Right ventricle myocardium inferior (tissue), 1 donor: ENCODE measurements around the gene UBE2L3. TPM values are rescaled to one million over a fixed set of nuclear protein-coding genes. Genes with fewer than 3 reads are reported as not detected.
A peak's percentile ranks its signal among the peaks of the same experiment; 100 is the strongest.
"Not testable (repeated sequence)": the region's sequence is repeated elsewhere in the genome, so short reads cannot be mapped to it uniquely, and the experiment has no call there.

Source experiments
- ATAC-seq: fragments of 200-7000 bp; cut with Tn5 transposase; one replicate; pipeline ENCODE4 v1.9.1; 2020; ENCODE audit warnings: mild to moderate bottlenecking, moderate library complexity
- DNase-seq: peaks from one replicate; pipeline ENCODE4 v3.0.0; 2021; ENCODE audit errors: missing footprints
- intact Hi-C: fragments of 100-400 bp; cut with DNase I; formaldehyde crosslinking; loops from one replicate; pipeline ENCODE4 v1.11.0; 2022
- long read RNA-seq: library from polyadenylated mRNA; unstranded; transcript quantifications from one replicate; pipeline ENCODE4 v2.0.0, GENCODE V29; 2021
- total RNA-seq: library from RNA; stranded (reverse); fragmentation: NEBNext Ultra II Directional; extraction: Animal tissue kit (Norgen Biotek cat#: 25700); gene quantifications from one replicate; pipeline ENCODE4 v1.2.1, GENCODE V29; 2021
- donor health status: DM: no; HTN: yes; CAD: no; lungs with severe emphysema.

Gene UBE2L3
- total RNA-seq = 51.0 TPM
- long read RNA-seq, transcript UBE2L3-201 (4 exons, 3,028 nt) = major isoform, 20 of 30 reads
- long read RNA-seq, partial matches to known transcripts = 4 of 30 reads
- long read RNA-seq, other reads (novel, unspliced or antisense) = 6 of 30 reads

DNA sequence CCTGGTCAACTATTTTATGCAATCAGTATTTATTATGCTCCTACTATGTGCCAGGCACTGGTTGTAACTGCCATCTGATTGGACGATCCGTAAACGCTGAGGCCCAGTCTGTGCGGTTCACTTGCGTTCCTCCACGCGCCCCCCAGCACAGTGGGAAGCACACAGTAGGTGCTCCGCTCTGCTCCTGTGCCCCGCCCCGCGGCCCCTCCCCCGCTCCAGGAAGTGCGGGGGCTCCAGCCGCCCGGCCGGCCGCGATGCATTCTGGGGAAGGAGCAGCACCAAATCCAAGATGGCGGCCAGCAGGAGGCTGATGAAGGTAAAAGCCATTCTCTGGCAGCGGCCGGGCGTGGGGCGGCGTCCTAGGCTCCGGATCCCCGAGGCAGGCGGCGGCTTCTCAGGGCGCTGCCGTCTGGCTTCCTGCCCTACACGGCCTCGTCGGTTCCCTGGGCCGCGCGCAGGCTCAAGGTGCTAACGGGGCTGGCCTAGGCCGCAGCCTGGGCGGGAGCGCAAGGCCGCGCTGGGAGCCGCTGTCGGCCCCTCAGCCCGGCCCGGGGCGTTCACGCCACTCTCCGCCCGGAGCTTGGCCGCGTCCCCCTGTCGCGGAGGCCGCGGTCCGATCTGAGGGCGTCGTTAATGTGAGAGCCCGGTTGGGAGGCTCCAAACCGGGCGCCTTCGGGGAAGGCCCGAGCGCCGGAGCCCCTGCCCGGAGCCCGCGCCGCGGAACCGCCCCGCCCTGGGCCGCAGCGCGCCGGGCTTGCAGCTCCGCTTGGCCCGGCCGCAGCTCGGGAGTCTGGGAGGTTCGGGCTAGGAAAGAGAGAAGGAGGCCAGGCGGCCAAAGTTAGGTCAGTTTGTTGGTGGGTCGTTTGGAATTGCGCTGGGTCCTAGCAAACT lies at the start of gene UBE2L3:
TSS of gene UBE2L3 (plus strand) at position 259 of the 891 bp plus-strand sequence. CDS start at position 290, 31 bp downstream.
- ATAC-seq = peak; percentile 95
- intact Hi-C loops = no loop called here
- peak; percentile 91 for DNase-seq

DNA sequence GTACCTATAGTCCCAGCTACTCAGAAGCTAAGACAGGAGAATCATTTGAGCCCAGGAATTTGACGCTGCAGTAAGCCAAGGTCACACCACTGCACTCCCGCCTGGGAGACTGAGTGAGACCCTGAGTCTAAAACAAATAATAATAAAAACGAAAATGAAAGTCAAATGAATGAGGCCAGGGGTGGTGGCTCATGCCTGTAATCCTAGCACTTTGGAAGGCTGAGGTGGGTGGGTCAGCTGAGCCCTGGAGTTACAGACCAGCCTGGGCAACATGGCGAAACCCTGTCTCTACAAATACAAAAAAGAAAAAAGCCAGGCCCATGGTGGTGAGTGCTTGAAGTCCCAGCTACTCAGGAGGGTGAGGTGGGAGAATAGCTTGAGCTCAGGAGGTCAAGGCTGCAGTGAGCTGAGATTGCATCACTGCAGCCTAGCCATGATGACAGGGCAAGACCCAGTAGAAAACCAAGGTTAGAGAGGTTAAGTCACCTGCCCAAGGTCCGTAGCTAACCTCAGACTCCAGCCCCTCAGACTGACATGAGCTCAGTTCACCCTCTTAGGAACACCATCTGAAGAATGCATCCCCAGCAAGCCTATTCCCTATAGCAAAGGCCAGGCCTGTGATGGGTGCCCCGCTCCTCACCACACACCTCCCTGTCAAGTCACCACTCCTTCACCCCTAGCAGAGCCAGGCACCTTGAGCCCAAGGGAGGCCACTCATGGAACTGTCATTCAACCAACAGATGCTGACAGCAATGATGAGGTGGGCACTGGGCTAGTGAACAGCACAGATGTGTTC lies 40.6 kb upstream of the UBE2L3 start:
- intact Hi-C loops, DNase-seq, ATAC-seq: not testable (repeated sequence)

DNA sequence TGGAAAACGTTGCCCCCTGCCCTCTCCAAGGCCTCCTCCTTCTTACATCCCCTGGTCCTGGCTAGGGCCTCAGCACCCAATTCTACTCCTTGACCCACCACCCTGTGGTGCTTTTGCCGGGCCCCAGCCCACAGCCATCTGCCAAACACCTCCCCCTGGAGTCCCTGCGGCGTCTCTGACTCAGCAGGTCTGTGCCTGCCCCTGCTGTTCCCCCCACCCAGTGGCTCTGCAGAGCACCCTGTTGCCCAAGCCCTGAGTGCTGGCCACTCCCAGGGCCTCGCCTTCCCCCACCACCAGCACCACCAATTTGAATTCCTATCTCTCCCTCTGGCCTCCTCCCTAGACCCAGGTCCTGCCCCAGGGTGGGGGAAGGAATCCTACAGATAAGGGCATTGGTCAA lies 36.0 kb upstream of the UBE2L3 start:
- ATAC-seq, intact Hi-C loops: not testable (repeated sequence)

DNA sequence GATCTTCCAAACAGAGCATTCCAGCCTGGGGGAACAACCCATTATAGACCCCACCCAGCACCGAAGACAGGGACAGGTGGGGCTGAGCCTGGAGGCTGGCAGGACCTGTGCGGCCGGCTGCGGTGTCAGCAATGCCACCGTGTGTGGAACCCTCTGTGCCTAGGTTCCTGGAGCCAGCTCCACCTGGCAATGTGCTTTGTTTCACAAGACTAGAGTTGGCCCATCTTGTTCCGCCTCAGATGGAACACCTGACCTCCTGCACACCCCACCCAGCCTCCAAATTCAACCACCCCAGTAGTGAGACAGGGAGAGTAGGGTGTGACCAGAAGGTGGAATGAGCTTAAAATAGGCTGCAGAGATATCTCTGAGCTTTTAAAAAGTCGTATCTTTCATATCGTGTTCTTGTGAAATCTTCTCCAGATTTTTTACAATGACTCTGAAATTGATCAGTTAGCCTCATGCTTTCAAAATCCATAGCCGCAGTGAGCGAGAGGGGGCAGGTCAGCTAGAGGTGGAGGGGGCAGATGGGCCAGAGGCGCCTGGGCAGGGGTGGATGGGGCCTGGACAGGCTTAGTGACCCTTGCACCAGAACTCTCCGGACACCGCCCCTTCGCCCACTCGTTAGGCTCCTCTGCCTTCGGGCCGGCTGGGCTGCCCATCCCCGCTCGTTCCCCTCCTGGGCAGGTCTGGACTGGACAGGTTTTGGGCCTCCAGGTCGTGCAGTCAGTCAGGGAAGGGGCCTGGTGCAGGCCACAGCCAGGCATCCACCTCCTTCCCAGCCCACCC lies 34.5 kb upstream of the UBE2L3 start:
- intact Hi-C loops, DNase-seq, ATAC-seq: not testable (repeated sequence)

More for the DNA sequence above, 36.0 kb upstream of the UBE2L3 start:
- not testable (repeated sequence) for DNase-seq

DNA sequence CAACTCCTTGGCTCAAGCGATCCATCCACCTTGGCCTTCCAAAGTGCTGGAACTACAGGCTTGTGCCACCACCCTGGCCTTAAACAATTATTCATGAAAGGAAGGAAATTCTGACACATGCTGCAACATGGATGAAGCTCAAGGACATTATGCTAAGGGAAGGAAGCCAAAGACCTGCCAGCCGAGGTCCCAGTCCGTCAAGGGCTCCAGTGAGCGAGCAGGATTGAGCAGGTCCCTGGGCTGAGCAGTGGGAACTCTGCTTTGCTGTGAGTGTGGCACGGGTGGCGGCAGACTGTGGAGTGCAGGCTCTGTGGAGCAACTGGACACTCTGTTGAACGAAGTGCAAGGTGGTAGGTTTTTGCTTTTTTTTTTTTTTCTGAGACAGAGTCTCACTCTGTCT lies 27.7 kb upstream of the UBE2L3 start:
- ATAC-seq, DNase-seq, intact Hi-C loops: not testable (repeated sequence)

DNA sequence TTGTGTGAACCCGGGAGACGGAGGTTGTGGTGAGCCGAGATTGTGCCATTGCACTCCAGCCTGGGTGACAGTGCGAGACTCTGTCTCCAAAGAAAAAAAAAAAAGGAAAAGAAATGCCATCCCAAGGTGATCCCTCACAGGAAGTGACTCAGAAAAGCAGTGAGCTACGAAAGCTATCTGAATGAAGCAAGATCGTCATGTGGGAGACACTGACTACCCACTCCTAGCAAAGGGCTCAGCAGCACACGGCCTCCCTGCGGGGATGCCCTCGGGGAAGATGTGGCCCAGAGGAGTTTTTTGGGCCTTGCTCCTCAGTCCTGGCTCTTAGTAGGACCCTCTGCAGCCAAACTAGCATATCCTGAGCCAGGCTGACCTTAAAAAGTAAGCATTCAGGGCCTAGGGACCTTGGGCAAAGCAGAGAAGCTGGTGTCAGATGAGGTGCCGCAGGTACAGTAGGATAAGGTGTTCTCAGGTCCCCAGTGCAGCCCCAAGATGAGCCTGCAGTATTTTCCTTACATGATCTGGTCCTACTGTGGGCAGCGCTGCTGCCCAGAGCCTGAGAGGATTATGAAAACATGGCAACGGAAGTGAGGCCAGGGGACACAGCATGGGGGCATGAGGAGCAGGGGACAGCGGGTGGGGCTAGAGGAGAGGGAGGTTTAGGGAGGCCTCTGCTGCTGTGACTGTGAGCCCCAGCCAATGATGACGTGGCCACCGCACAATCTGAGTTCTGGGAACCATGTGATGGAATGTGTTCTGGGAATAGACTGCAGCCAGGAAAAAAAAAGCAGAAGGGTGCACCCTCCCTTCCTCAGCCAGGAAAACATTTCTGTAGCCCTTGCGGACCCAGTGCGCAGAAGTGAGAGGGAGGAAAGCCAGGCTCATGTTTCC lies 22.8 kb upstream of the UBE2L3 start:
- DNase-seq, intact Hi-C loops: not testable (repeated sequence)
- peak; percentile 77 for ATAC-seq

DNA sequence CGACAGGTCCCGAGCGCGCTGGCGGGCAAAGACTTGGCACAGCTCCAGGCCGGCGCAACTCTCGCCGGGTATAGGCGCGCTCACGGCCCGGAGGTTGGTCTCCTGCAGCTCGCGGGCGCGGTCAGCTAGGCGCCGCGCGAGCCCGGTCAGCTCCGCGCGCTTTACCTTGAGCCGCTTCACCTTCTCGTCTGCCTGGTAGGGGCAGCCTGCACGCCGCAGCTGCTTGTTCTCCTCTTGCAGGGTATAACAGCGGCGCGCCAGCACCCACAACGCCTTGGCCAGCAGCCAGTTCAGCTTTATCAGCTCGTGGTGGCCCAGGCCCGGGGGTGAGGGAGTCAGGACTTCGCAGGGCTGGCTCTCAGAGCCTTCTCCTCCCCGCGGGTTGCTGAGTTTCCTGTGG lies 18.0 kb upstream of the UBE2L3 start:
- intact Hi-C loops, DNase-seq: not testable (repeated sequence)
- peak; percentile 15 for ATAC-seq

DNA sequence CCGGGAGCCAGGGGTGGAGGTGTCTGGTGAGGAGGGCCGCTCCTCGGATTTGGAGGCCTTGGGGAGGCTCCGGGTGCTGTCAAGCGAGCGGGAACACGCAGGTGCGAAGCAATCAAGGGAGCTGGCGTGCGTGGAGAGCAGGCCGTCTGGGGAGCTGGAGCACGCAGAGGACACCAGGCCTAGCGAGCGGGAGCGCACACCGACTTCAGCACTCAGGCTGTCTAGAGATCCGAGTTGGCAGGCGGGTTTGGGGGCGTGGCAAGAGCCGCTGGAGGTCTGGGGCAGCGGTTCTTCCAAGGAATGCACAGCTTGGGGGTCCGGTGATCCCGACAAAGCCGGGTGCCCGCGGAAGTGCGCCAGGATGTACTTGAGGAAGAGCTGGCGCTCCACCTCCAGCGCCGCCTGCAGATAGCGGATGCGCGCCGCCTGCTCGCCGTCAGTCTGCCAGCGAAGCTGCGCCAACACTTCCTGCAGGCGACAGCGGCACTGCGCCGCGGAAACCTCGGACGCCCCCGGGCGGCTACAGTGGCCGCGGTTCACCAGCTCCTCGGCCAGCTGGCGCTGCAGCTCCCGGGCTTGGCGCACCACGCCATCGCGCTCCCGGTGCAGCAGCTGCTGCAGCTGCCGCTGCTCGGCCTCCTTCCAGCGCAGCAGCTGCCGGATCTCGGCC lies 17.4 kb upstream of the UBE2L3 start:
- ATAC-seq = peak; percentile 87
- intact Hi-C loops, DNase-seq: not testable (repeated sequence)

DNA sequence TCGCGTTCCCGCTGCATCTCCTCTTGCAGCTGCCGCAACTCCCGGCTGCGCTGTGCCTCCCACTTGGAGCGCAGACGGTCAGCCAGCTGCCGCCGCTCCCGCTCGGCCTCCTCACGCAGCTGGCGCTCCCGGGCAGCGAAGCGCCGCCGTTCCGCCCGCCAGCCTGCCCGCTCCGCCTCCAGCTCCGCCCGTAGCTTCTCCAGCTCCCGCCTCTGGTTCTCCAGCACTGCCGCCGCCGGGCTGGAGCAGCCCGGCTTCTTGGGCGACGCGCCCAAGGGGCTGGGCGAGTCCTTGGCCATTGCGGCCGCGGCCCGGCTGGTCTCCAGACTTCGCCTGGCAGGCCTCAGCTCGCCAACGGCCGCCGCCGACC lies 16.9 kb upstream of the UBE2L3 start:
- DNase-seq, intact Hi-C loops: not testable (repeated sequence)
- peak; percentile 87 for ATAC-seq

DNA sequence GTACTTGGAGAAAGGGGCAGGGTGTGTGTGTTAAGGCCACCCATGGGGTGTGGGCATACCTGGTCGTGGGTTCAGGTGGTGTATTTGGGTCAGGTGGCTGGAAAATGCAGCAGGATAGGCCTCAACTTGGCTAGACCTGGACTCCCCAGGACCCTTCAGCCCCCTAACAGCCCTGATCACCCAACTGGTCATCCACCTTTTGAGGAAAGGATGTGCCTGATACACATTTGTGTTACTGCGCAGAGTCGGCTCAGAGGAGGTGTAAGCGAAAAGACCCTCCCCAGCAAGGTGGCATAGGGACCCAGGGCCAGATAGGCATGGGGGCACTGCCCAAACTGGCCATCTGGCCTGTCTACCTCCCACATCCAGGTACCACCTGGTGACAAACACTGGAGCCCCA lies 16.2 kb upstream of the UBE2L3 start, which contains the start of gene RIMBP3C:
TSS of gene RIMBP3C (minus strand) at position 101 of the 400 bp plus-strand sequence. CDS start 485 bp downstream, outside the sequence.
- ATAC-seq, DNase-seq, intact Hi-C loops: not testable (repeated sequence)

DNA sequence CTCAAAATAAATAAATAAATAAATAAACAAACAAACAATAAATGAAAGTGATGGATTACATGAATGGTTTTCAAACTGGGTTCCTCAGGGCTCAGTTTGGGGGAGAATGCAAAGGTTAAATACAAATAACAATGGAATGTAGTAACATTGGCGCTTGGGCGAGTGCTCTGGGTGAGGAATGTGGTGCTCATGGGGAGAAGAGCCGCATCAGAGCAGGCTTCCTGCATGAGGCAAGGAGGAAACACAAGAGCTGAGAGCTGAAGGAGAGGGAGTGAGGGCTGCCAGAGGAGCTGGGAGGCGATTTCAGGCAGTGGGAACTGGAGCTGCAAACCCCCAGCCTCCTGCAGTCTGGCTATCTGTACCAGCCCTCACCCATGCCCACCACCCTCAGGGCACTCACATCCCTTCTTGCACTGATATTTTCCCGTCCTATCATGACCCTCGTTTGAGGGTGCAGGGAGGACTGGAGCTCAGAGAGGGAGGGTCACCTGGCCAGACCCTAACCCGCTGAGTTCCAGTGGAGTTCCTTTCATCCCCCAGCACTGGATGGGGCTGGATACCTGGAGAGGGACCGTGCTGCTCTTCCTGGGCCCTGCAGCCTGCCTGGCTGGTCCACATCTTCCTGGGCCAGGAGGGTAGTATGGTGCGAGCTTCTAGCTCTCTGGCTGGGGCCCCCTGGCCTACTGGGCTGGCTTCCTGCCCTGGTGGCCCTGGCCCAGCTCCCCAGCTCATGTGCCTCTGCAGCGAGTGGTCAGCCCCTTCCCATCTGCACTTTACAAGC lies 8.0 kb upstream of the UBE2L3 start:
- ATAC-seq, intact Hi-C loops: not testable (repeated sequence)

DNA sequence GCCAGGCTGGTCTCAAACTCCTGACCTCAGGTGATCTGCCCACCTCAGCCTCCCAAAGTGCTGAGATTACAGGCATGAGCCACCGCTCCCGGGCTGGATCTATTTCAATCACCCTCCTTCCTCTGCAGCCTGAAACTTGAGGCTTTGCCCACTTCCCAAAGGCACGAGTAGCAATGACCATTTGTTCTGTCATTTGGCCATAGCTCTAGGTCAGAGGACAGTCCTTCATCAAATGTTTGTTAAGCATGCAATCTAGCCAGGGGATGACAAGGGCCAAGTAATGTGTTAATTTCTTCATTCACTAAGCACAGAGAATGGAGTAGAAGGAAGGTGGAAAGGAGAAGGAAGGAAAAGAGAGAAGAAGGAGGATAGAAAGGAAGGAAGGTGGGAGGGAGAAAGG lies 6.9 kb upstream of the UBE2L3 start:
- ATAC-seq, intact Hi-C loops, DNase-seq: not testable (repeated sequence)

More for the DNA sequence above, 8.0 kb upstream of the UBE2L3 start:
- not testable (repeated sequence) for DNase-seq

DNA sequence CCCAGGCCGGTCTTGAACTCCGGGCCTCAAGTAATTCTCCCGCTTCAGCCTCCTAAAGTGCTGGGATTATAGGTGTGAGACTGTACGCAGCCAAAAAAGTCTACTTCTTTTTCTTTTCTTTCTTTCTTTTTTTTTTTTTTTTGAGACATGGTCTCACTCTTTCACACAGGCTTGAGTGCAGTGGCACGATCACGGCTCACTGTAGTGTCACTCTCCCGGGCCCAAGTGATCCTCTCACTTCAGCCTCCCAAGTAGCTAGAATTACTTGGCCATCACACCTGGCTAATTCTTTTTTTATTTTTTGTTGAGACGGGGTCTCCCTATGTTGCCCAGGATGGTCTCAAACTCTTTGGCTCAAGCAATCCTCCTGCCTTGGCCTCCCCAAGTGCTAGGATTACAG lies 3.6 kb upstream of the UBE2L3 start:
- no peak for ATAC-seq
- intact Hi-C loops = no loop called here
- DNase-seq = no peak

DNA sequence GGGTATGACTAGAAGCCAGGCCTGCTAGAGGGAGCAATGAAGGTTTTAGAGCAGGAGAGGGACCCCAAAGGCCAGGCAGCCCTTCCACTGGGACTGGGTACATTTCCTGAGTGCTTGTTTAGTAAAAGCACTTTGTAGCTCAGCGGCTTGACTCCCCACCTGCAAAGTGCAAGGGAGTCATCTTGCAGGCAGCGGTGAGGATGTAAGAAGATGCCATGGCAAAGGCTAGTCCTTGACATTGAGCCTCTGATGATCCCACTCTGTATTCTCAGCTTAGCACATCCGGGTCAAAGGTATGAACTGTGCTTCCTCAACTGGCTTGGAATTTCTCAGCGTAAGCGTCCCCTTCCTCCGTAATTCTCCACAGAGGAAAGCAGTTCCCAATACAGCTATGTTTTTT lies 3.1 kb upstream of the UBE2L3 start:
- intact Hi-C loops = no loop called here
- no peak for DNase-seq
- no peak for ATAC-seq

DNA sequence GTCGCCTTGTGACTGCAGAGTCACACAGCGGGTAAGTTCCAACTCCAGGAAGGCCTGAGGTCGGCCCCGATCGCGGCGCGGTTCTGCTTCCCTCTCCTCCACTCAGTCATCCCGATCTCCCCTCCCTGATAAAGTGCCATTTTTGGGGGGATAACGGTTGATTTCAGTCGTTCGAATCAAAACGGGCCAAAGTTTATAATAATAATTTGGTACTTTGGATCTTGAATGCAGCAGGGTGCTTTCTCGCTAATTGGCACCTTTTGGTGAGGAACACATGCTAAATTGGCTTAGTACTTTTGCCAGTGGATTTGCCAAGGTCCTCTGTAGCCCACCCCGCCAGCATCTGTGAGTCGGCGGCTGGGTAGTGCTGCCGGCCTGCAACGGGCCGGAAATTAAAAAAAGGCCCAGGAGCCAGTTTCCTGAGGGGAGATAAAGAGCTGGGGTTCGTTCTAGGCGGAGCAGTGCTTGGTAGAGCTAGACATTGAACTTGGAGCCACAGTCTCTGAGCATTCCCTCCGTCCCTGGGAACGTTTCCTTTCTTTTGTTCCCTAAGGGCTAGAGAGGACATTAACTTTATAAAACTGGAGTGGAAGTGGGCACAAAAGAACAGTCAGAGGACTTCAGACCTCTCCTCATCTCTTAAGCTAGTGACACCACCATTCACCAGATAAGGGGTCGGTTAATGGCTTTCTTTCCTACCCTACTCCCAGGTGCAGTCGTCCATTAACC lies 997 bp downstream of the UBE2L3 start:
- intact Hi-C loops = no loop called here
- ATAC-seq (no peak), DNase-seq (no peak)

DNA sequence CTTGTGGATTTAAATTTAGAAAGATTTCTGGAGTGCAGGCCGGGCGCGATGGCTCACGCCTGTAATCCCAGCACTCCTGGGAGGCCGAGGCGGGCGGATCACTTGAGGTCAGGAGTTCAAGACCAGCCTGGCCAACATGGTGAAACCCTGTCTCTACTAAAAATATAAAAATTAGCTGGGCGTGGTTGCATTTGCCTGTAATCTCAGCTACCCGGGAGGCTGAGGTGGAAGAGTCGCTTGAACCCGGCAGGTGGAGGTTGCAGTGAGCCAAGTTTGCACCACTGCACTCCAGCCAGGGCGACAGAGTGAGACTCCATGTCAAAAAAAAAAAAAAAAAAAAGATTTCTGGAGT lies 1.5 kb downstream of the UBE2L3 start:
- ATAC-seq, DNase-seq, intact Hi-C loops: not testable (repeated sequence)
